ENCODE data around the gene CREB5.
"Not testable (repeated sequence)": the region's sequence is repeated elsewhere in the genome, so short reads cannot be mapped to it uniquely, and the experiment has no call there.

The CREB5 gene

GRCh38 chr7:28596245-28596935 lies 184.1 kb downstream of the CREB5 start:
- DNase-seq, result no peak
- no peak overlapping the region for H3K23ac ChIP-seq (ENCODE audit: low read length in 2 of 2)
- 84% methylated on average over 2 of the region's 2 CpGs for WGBS
- no peaks in the 10 kb centered on the region for H3K4me1 ChIP-seq (ENCODE audit: control insufficient read depth, insufficient read depth, low read depth, low read length)
- no peaks in the 10 kb centered on the region for H3K36me3 ChIP-seq (ENCODE audit: control insufficient read depth in 1 of 2, insufficient read depth in 2 of 2, low read depth in 1 of 2, low read length in 2 of 2)
- H3K4me3 ChIP-seq (ENCODE audit: insufficient read depth in 1 of 2, low read depth in 1 of 2, low read length in 2 of 2), result no peak overlapping the region
- H3K79me1 ChIP-seq (replicated peaks; ENCODE audit: low read length, poor library complexity, severe bottlenecking), result peaks cover 1% of the 10 kb centered on the region
- no peak overlapping the region for H2BK5ac ChIP-seq (ENCODE audit: low read depth, low read length, poor library complexity, severe bottlenecking)
- no peaks in the 10 kb centered on the region for H3K27me3 ChIP-seq (ENCODE audit: control insufficient read depth in 1 of 2, insufficient read depth in 1 of 2, low read length in 2 of 2)
- H3K18ac ChIP-seq (ENCODE audit: low read depth in 1 of 2, low read length in 2 of 2), result no peak overlapping the region
- no peak overlapping the region for H4K91ac ChIP-seq (ENCODE audit: low read length)
- H3K14ac ChIP-seq (ENCODE audit: low read length in 2 of 2), result no peak overlapping the region
- H3K9me3 ChIP-seq (ENCODE audit: control insufficient read depth, low read length), result no peaks in the 10 kb centered on the region
- no peak overlapping the region for H4K8ac ChIP-seq (ENCODE audit: low read length)
- H2BK15ac ChIP-seq (ENCODE audit: low read depth, poor library complexity, severe bottlenecking), result no peak overlapping the region
- no peak overlapping the region for H2AFZ ChIP-seq (ENCODE audit: low read depth, low read length)
- no peak overlapping the region for H3K27ac ChIP-seq (ENCODE audit: low read length, poor library complexity, severe bottlenecking)
- H2BK12ac ChIP-seq (ENCODE audit: low read length in 2 of 2), result no peak overlapping the region
- no peak overlapping the region for H3K4me2 ChIP-seq (ENCODE audit: low read length, poor library complexity, severe bottlenecking)
- peak overlapping the region; percentile 23 for H3K9ac ChIP-seq (ENCODE audit: low read length)
- no peak overlapping the region for H2BK120ac ChIP-seq (ENCODE audit: low read depth, low read length)
- no peak overlapping the region for H3K4ac ChIP-seq (ENCODE audit: low read depth in 1 of 2, low read length in 2 of 2)
- H2AK5ac ChIP-seq (ENCODE audit: low read length, severe bottlenecking), result no peak overlapping the region

- no peak overlapping the region for H2BK120ac ChIP-seq (ENCODE audit: low read depth, low read length)
- no peak overlapping the region for H4K8ac ChIP-seq (ENCODE audit: low read length)
- H3K79me1 ChIP-seq (replicated peaks; ENCODE audit: low read length, poor library complexity, severe bottlenecking), result peaks cover 1% of the 10 kb centered on the region
- H3K9ac ChIP-seq (ENCODE audit: low read length), result no peak overlapping the region
- no peak overlapping the region for H4K91ac ChIP-seq (ENCODE audit: low read length)
- no peak overlapping the region for H2AFZ ChIP-seq (ENCODE audit: low read depth, low read length)
- no peak overlapping the region for H2BK5ac ChIP-seq (ENCODE audit: low read depth, low read length, poor library complexity, severe bottlenecking)
- H3K36me3 ChIP-seq (ENCODE audit: control insufficient read depth in 1 of 2, insufficient read depth in 2 of 2, low read depth in 1 of 2, low read length in 2 of 2), result no peaks in the 10 kb centered on the region
- no peak overlapping the region for H3K4me2 ChIP-seq (ENCODE audit: low read length, poor library complexity, severe bottlenecking)
- H3K4ac ChIP-seq (ENCODE audit: low read depth in 1 of 2, low read length in 2 of 2), result no peak overlapping the region
- H2BK15ac ChIP-seq (ENCODE audit: low read depth, poor library complexity, severe bottlenecking), result no peak overlapping the region
- 70% methylated on average over 2 of the region's 2 CpGs for WGBS
- H2BK12ac ChIP-seq (ENCODE audit: low read length in 2 of 2), result no peak overlapping the region
- H3K14ac ChIP-seq (ENCODE audit: low read length in 2 of 2), result no peak overlapping the region
- H3K9me3 ChIP-seq (ENCODE audit: control insufficient read depth, low read length), result no peaks in the 10 kb centered on the region
- H3K27ac ChIP-seq (ENCODE audit: low read length, poor library complexity, severe bottlenecking), result no peak overlapping the region
- no peak overlapping the region for H3K18ac ChIP-seq (ENCODE audit: low read depth in 1 of 2, low read length in 2 of 2)
- no peak overlapping the region for H2AK5ac ChIP-seq (ENCODE audit: low read length, severe bottlenecking)
- H3K4me1 ChIP-seq (ENCODE audit: control insufficient read depth, insufficient read depth, low read depth, low read length), result no peaks in the 10 kb centered on the region
- H3K4me3 ChIP-seq (ENCODE audit: insufficient read depth in 1 of 2, low read depth in 1 of 2, low read length in 2 of 2), result no peak overlapping the region
- DNase-seq, result no peak
- H3K27me3 ChIP-seq (ENCODE audit: control insufficient read depth in 1 of 2, insufficient read depth in 1 of 2, low read length in 2 of 2), result no peaks in the 10 kb centered on the region
- no peak overlapping the region for H3K23ac ChIP-seq (ENCODE audit: low read length in 2 of 2)
Measured at GRCh38 chr7:28597284-28597683, 185.0 kb downstream of the CREB5 start.

- not testable (repeated sequence) for H3K79me1 ChIP-seq (replicated peaks; ENCODE audit: low read length, poor library complexity, severe bottlenecking); H3K36me3 ChIP-seq (ENCODE audit: control insufficient read depth in 1 of 2, insufficient read depth in 2 of 2, low read depth in 1 of 2, low read length in 2 of 2); H4K91ac ChIP-seq (ENCODE audit: low read length); H3K27me3 ChIP-seq (ENCODE audit: control insufficient read depth in 1 of 2, insufficient read depth in 1 of 2, low read length in 2 of 2); H3K4me2 ChIP-seq (ENCODE audit: low read length, poor library complexity, severe bottlenecking); H3K9me3 ChIP-seq (ENCODE audit: control insufficient read depth, low read length); H3K4me3 ChIP-seq (ENCODE audit: insufficient read depth in 1 of 2, low read depth in 1 of 2, low read length in 2 of 2); H3K27ac ChIP-seq (ENCODE audit: low read length, poor library complexity, severe bottlenecking); H3K18ac ChIP-seq (ENCODE audit: low read depth in 1 of 2, low read length in 2 of 2); H4K8ac ChIP-seq (ENCODE audit: low read length); H2BK15ac ChIP-seq (ENCODE audit: low read depth, poor library complexity, severe bottlenecking); H2AFZ ChIP-seq (ENCODE audit: low read depth, low read length); H2BK5ac ChIP-seq (ENCODE audit: low read depth, low read length, poor library complexity, severe bottlenecking); H2BK12ac ChIP-seq (ENCODE audit: low read length in 2 of 2); H3K23ac ChIP-seq (ENCODE audit: low read length in 2 of 2); H2AK5ac ChIP-seq (ENCODE audit: low read length, severe bottlenecking); H2BK120ac ChIP-seq (ENCODE audit: low read depth, low read length); H3K4me1 ChIP-seq (ENCODE audit: control insufficient read depth, insufficient read depth, low read depth, low read length); H3K9ac ChIP-seq (ENCODE audit: low read length); H3K14ac ChIP-seq (ENCODE audit: low read length in 2 of 2); DNase-seq; H3K4ac ChIP-seq (ENCODE audit: low read depth in 1 of 2, low read length in 2 of 2)
- 97% methylated on average over 4 of the region's 5 CpGs for WGBS
Measured at GRCh38 chr7:28598037-28598436, 185.7 kb downstream of the CREB5 start.

GRCh38 chr7:28598586-28598985 lies 186.3 kb downstream of the CREB5 start:
- H3K27me3 ChIP-seq (ENCODE audit: control insufficient read depth in 1 of 2, insufficient read depth in 1 of 2, low read length in 2 of 2), result no peaks in the 10 kb centered on the region
- H3K9me3 ChIP-seq (ENCODE audit: control insufficient read depth, low read length), result no peaks in the 10 kb centered on the region
- H3K23ac ChIP-seq (ENCODE audit: low read length in 2 of 2), result no peak overlapping the region
- H2BK12ac ChIP-seq (ENCODE audit: low read length in 2 of 2), result no peak overlapping the region
- H2BK15ac ChIP-seq (ENCODE audit: low read depth, poor library complexity, severe bottlenecking), result no peak overlapping the region
- no peaks in the 10 kb centered on the region for H3K36me3 ChIP-seq (ENCODE audit: control insufficient read depth in 1 of 2, insufficient read depth in 2 of 2, low read depth in 1 of 2, low read length in 2 of 2)
- no peak for DNase-seq
- no peak overlapping the region for H2AK5ac ChIP-seq (ENCODE audit: low read length, severe bottlenecking)
- no peak overlapping the region for H3K14ac ChIP-seq (ENCODE audit: low read length in 2 of 2)
- H3K4me3 ChIP-seq (ENCODE audit: insufficient read depth in 1 of 2, low read depth in 1 of 2, low read length in 2 of 2), result no peak overlapping the region
- no peak overlapping the region for H3K4me2 ChIP-seq (ENCODE audit: low read length, poor library complexity, severe bottlenecking)
- no peak overlapping the region for H3K4ac ChIP-seq (ENCODE audit: low read depth in 1 of 2, low read length in 2 of 2)
- H3K79me1 ChIP-seq (replicated peaks; ENCODE audit: low read length, poor library complexity, severe bottlenecking), result peaks cover 1% of the 10 kb centered on the region
- H3K9ac ChIP-seq (ENCODE audit: low read length), result no peak overlapping the region
- H2AFZ ChIP-seq (ENCODE audit: low read depth, low read length), result no peak overlapping the region
- H4K91ac ChIP-seq (ENCODE audit: low read length), result no peak overlapping the region
- 97% methylated on average over 3 of the region's 3 CpGs for WGBS
- H3K4me1 ChIP-seq (ENCODE audit: control insufficient read depth, insufficient read depth, low read depth, low read length), result no peaks in the 10 kb centered on the region
- no peak overlapping the region for H3K27ac ChIP-seq (ENCODE audit: low read length, poor library complexity, severe bottlenecking)
- H3K18ac ChIP-seq (ENCODE audit: low read depth in 1 of 2, low read length in 2 of 2), result no peak overlapping the region
- no peak overlapping the region for H2BK120ac ChIP-seq (ENCODE audit: low read depth, low read length)
- H4K8ac ChIP-seq (ENCODE audit: low read length), result no peak overlapping the region
- no peak overlapping the region for H2BK5ac ChIP-seq (ENCODE audit: low read depth, low read length, poor library complexity, severe bottlenecking)

All from mesenchymal stem cell (in vitro differentiated cells and primary cell).